ENCODE results near the gene WNT3.

WNT3 gene

DNA sequence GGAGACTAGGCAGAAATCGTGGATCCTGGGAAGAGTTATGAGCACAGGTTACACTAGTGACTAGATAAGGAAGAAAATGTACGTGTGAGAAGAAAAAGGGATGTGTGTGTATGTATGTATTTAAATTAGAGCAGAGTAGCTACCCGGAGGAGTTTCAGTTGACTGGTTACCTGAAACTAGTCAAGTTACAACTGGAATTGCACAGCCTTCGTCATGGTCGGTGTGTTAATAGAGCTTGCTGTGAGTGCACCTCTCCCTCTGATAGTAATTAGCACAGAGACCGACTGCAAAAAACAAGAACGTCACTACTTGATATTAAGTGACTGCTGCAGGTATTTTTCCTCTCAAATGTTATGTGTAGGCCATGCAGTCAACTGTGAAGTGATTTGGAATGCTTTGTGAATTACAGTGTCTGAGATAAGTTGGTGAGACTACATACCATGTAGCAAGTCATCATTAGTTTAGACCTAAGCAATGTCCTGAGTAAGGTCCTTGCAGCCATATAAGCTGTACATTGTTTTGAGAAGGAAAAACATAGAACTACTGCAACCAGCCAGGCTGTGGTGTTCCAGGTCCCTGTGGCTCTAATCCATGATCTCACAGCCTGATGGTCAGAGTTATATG is 95.7 kb downstream of the WNT3 start:
- DNase-seq, result no peak

DNA sequence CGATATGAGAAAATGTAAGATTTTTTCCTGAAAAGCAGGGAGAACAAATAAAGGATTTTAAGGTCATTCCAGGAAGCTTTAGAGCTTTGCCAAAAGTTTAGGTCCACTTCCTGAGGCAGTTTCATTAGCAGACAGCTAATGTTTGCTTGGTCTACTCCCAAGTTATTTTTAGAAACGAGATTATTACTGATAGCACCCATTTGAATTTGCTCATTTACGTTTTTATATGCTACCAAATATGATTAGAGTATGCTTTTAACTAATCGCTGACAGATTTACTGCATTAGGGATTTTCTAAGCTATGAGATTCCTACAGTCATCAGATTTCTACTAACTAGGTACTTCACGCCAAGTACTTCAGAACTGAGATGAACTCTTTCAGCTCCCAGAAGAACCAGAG is 98.1 kb downstream of the WNT3 start:
- DNase-seq, result no peak

DNA sequence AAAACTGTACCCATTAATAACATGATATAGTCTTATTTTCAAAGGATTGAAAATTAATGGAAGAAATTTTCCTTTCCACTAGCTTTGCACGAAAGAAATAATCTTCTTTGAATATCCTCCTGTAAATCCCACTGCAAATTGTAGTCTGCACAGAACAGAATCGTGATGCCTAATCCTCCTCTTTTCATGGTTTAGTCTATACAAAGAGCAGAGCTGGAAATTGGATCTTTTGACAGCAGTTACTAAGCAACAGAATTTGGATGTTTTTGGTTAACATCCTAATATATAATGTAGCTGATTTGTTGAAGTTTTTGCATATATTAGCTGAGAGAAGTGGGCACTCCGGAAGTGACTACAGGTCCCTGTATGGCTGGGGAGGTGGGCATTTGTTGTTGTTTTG is 98.6 kb downstream of the WNT3 start:
- DNase-seq, result no peak

DNA sequence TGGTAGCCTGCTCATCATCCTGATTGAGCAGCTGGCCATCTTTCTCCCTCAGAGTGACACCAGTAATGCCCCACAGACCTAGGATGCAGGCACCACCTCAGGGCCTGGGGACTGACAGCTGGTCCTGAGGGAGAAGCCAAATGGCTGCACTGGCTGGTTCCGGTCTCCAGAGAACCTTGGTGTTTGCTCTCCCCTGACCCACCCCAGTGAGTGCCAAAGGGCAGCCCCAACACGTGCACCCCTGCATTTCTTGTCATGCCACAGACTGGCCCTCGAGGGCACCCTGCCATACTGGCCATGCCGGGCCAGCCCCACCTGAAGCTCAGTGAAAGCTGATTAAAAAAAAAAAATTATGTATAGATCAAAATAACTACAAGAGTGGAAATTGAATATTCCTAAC is 100.5 kb downstream of the WNT3 start:
- no peak for DNase-seq

Data from NCI-H446 (cell line).